HepG2 (cell line): ENCODE measurements around the gene C19orf47.

ENCODE experiments used
- ARID2 ChIP-seq: sonication (generic); formaldehyde crosslinking; IDR thresholded peaks from 2 replicates; pipeline ENCODE4 v1.8.1; 2022; ENCODE audit warnings: mild to moderate bottlenecking, missing genetic modification reagents, borderline replicate concordance
- EP300 ChIP-seq, 3 experiments: sonication (generic) in 1 of 3; formaldehyde crosslinking in 1 of 3; IDR thresholded peaks; 2 replicates each; pipeline versions ENCODE4 v1.5.1 to v1.6.1; 2011 to 2020; ENCODE audit warnings: low read depth in 2 of 3, low read length in 2 of 3, borderline replicate concordance in 1 of 3, improper control_type of control experiment in 1 of 3, mild to moderate bottlenecking in 1 of 3, missing genetic modification reagents in 1 of 3, moderate library complexity in 1 of 3
- HNRNPH1 ChIP-seq: fragments of 200-400 bp; formaldehyde crosslinking; optimal IDR thresholded peaks from 2 replicates; pipeline ENCODE3; 2017; ENCODE audit warnings: mild to moderate bottlenecking, low read depth, low read length
- RXRA ChIP-seq: sonication (generic); formaldehyde crosslinking; IDR thresholded peaks from 2 replicates; pipeline ENCODE4 v1.5.1; 2020; ENCODE audit warnings: missing genetic modification reagents
- SRSF1 ChIP-seq: fragments of 200-400 bp; formaldehyde crosslinking; optimal IDR thresholded peaks from 2 replicates; pipeline ENCODE3; 2017; ENCODE audit warnings: mild to moderate bottlenecking, low read depth, low read length, moderate library complexity
- TBX2 ChIP-seq: sonication (generic); formaldehyde crosslinking; IDR thresholded peaks from 2 replicates; pipeline ENCODE4 v1.5.0; 2020; ENCODE audit warnings: missing genetic modification reagents, mild to moderate bottlenecking, borderline replicate concordance
- TF ChIP-seq, protein P1 (sequence below): sonication (generic); formaldehyde crosslinking; IDR thresholded peaks from 2 replicates; pipeline ENCODE4 v1.5.0; 2020; ENCODE audit warnings: mild to moderate bottlenecking, missing genetic modification reagents, moderate library complexity
- TF ChIP-seq, protein P2 (sequence below): sonication (generic); formaldehyde crosslinking; conservative IDR thresholded peaks from 2 replicates; pipeline ENCODE4 v1.4.0; 2020; ENCODE audit warnings: missing genetic modification reagents

DNA sequence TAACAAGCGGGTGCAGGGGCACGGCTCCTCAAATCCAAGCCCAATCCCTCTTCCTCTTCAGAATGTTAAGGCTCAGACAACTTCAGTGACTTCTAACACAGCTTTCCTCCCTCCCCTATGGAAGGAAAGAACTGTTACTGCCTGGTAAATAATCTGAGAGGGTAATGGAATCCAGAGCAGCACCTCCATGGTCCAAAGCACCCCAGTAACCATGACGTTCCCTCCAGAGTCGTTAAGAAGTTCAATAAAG, 64.0 kb downstream of the C19orf47 start:
- TF ChIP-seq EP300 (IDR thresholded peaks at IDR 0.05; ENCODE audit: low read depth in 2 of 2, low read length in 2 of 2), result no peak
- no peak for TF ChIP-seq EP300 (CRISPR knock-in tag; IDR thresholded peaks at IDR 0.05; ENCODE audit: borderline replicate concordance)
- TF ChIP-seq, protein P1, sequence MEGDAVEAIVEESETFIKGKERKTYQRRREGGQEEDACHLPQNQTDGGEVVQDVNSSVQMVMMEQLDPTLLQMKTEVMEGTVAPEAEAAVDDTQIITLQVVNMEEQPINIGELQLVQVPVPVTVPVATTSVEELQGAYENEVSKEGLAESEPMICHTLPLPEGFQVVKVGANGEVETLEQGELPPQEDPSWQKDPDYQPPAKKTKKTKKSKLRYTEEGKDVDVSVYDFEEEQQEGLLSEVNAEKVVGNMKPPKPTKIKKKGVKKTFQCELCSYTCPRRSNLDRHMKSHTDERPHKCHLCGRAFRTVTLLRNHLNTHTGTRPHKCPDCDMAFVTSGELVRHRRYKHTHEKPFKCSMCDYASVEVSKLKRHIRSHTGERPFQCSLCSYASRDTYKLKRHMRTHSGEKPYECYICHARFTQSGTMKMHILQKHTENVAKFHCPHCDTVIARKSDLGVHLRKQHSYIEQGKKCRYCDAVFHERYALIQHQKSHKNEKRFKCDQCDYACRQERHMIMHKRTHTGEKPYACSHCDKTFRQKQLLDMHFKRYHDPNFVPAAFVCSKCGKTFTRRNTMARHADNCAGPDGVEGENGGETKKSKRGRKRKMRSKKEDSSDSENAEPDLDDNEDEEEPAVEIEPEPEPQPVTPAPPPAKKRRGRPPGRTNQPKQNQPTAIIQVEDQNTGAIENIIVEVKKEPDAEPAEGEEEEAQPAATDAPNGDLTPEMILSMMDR (CRISPR knock-in tag), result no peak
- TF ChIP-seq ARID2, result no peak
- no peak for TF ChIP-seq SRSF1
- TF ChIP-seq TBX2 (CRISPR knock-in tag), result no peak
- TF ChIP-seq, protein P2, sequence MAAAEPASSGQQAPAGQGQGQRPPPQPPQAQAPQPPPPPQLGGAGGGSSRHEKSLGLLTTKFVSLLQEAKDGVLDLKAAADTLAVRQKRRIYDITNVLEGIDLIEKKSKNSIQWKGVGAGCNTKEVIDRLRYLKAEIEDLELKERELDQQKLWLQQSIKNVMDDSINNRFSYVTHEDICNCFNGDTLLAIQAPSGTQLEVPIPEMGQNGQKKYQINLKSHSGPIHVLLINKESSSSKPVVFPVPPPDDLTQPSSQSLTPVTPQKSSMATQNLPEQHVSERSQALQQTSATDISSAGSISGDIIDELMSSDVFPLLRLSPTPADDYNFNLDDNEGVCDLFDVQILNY (CRISPR knock-in tag), result no peak
- no peak for TF ChIP-seq RXRA (CRISPR knock-in tag)
- TF ChIP-seq HNRNPH1, result no peak
